Loucy (cell line): ENCODE results near the gene RPL6.

Experiments
- H2AFZ ChIP-seq: fragments of 200-600 bp; sonication (generic); 2 replicates; pipeline ENCODE4 v1.6.0; 2016; ENCODE audit warnings: antibody characterized with exemption, mild to moderate bottlenecking, low read length, moderate library complexity
- H3F3A ChIP-seq: fragments of 200-600 bp; 2 replicates; pipeline ENCODE4 v1.6.0; 2016; ENCODE audit warnings: antibody characterized with exemption, low read depth, mild to moderate bottlenecking
- H3K27me3 ChIP-seq: fragments of 200-600 bp; sonication (generic); 2 replicates; pipeline ENCODE4 v1.6.1; 2014; ENCODE audit warnings: low read length, mild to moderate bottlenecking; ENCODE audit not compliant: insufficient read depth, poor library complexity, severe bottlenecking
- H3K36me3 ChIP-seq: fragments of 200-600 bp; sonication (generic); 2 replicates; pipeline ENCODE4 v1.6.1; 2016; ENCODE audit warnings: low read length; ENCODE audit not compliant: insufficient read depth
- H3K4me1 ChIP-seq: fragments of 200-600 bp; sonication (generic); 2 replicates; pipeline ENCODE4 v1.5.1; 2014; ENCODE audit warnings: low read length, mild to moderate bottlenecking; ENCODE audit not compliant: insufficient read depth, poor library complexity, severe bottlenecking
- H3K4me2 ChIP-seq: fragments of 200-600 bp; sonication (generic); 2 replicates; pipeline ENCODE4 v1.6.0; 2014; ENCODE audit warnings: antibody characterized with exemption, low read length, low read depth, mild to moderate bottlenecking; ENCODE audit not compliant: poor library complexity, severe bottlenecking
- H3K4me3 ChIP-seq: fragments of 200-600 bp; sonication (generic); 2 replicates; pipeline ENCODE4 v1.5.1; 2014; ENCODE audit warnings: low read length, mild to moderate bottlenecking, mixed read lengths; ENCODE audit not compliant: poor library complexity, severe bottlenecking
- H3K79me2 ChIP-seq: fragments of 200-600 bp; sonication (generic); 2 replicates; pipeline ENCODE4 v1.6.1; 2014; ENCODE audit warnings: low read length; ENCODE audit not compliant: insufficient read depth
- H3K9ac ChIP-seq: fragments of 200-600 bp; sonication (generic); 2 replicates; pipeline ENCODE4 v1.6.0; 2014; ENCODE audit warnings: mild to moderate bottlenecking, low read depth, low read length, moderate library complexity; ENCODE audit not compliant: poor library complexity, severe bottlenecking
- H3K9me2 ChIP-seq: fragments of 200-600 bp; sonication (generic); replicated peaks from 2 replicates; pipeline ENCODE4 v1.6.1; 2016; ENCODE audit warnings: low read depth, low read length, mixed read lengths
- H3K9me3 ChIP-seq: fragments of 200-600 bp; sonication (generic); 2 replicates; pipeline ENCODE4 v1.6.1; 2014; ENCODE audit warnings: mild to moderate bottlenecking, antibody characterized with exemption, low read length, low read depth; ENCODE audit not compliant: insufficient read depth
- H4K20me1 ChIP-seq: fragments of 200-600 bp; sonication (generic); 2 replicates; pipeline ENCODE4 v1.6.0; 2014; ENCODE audit warnings: antibody characterized with exemption, low read length, mild to moderate bottlenecking; ENCODE audit not compliant: insufficient read depth, poor library complexity, severe bottlenecking
- CTCF ChIP-seq: fragments of 200-600 bp; sonication (generic); conservative IDR thresholded peaks from 2 replicates; pipeline ENCODE4 v1.5.1; 2014; ENCODE audit warnings: mild to moderate bottlenecking, antibody characterized with exemption, low read length
- EZH2phosphoT487 ChIP-seq: fragments of 200-600 bp; IDR thresholded peaks from 2 replicates; pipeline ENCODE4 v1.6.1; 2018; ENCODE audit warnings: antibody characterized with exemption, mild to moderate bottlenecking, moderate library complexity, borderline replicate concordance

The RPL6 gene

GRCh38 chr12:112433551-112433950, 24.1 kb upstream of the RPL6 start:
- peaks cover 61% of the 10 kb centered on the region for H3K79me2 ChIP-seq
- H3K9me3 ChIP-seq: no peaks in the 10 kb centered on the region
- no peak overlapping the region for H3K4me3 ChIP-seq
- H3K27me3 ChIP-seq: no peaks in the 10 kb centered on the region
- no peaks in the 10 kb centered on the region for H3F3A ChIP-seq
- no peaks in the 10 kb centered on the region for H3K9me2 ChIP-seq
- H3K9ac ChIP-seq: no peak overlapping the region
- TF ChIP-seq CTCF: no peak
- no peak for TF ChIP-seq EZH2phosphoT487
- H4K20me1 ChIP-seq: peaks cover 26% of the 10 kb centered on the region
- peaks cover 11% of the 10 kb centered on the region for H3K4me1 ChIP-seq
- H3K36me3 ChIP-seq: no peaks in the 10 kb centered on the region
- no peak overlapping the region for H3K4me2 ChIP-seq
- no peak overlapping the region for H2AFZ ChIP-seq

DNA sequence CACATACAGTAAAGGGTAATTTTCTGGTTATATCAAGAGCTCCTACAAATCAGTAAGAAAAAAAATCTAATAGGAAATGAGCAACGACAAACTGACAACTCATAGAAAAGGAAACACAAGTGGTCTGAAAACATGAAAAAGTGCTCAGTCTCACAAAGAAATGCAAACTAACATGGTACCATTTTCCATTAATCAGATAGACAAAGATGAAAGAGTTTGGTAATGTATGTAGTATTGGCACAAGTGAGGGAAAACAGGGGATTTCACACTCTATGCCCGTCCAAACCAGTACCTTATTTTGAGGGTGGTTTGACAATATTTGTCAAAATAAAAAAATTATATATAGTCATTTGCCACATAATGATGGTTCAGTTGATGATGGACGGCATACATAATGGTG, 22.6 kb upstream of the RPL6 start:
- H3K4me1 ChIP-seq: peaks cover 11% of the 10 kb centered on the region
- no peaks in the 10 kb centered on the region for H3F3A ChIP-seq
- no peak overlapping the region for H3K9ac ChIP-seq
- H3K79me2 ChIP-seq: peaks cover 61% of the 10 kb centered on the region
- no peak overlapping the region for H3K4me3 ChIP-seq
- H3K27me3 ChIP-seq: no peaks in the 10 kb centered on the region
- H3K9me3 ChIP-seq: no peaks in the 10 kb centered on the region
- H3K4me2 ChIP-seq: peak overlapping the region; percentile 34
- no peak for TF ChIP-seq EZH2phosphoT487
- no peak for TF ChIP-seq CTCF
- peaks cover 29% of the 10 kb centered on the region for H4K20me1 ChIP-seq
- H3K36me3 ChIP-seq: no peaks in the 10 kb centered on the region
- no peaks in the 10 kb centered on the region for H3K9me2 ChIP-seq
- no peak overlapping the region for H2AFZ ChIP-seq

GRCh38 chr12:112430929-112431328, 21.5 kb upstream of the RPL6 start:
- H3F3A ChIP-seq: no peaks in the 10 kb centered on the region
- H3K4me2 ChIP-seq: no peak overlapping the region
- H3K9ac ChIP-seq: no peak overlapping the region
- peaks cover 24% of the 10 kb centered on the region for H4K20me1 ChIP-seq
- TF ChIP-seq CTCF (no peak), EZH2phosphoT487 (no peak)
- no peaks in the 10 kb centered on the region for H3K36me3 ChIP-seq
- no peak overlapping the region for H2AFZ ChIP-seq
- no peaks in the 10 kb centered on the region for H3K27me3 ChIP-seq
- H3K9me3 ChIP-seq: no peaks in the 10 kb centered on the region
- no peaks in the 10 kb centered on the region for H3K9me2 ChIP-seq
- peaks cover 11% of the 10 kb centered on the region for H3K4me1 ChIP-seq
- H3K4me3 ChIP-seq: no peak overlapping the region
- H3K79me2 ChIP-seq: peaks cover 71% of the 10 kb centered on the region
